HG03442 (cell line): ENCODE results near the gene DTHD1.

ENCODE experiments used
- ATAC-seq: cut with Tn5 transposase; IDR thresholded peaks from one replicate; pipeline ENCODE4 v1.9.1; 2021; ENCODE audit warnings: mild to moderate bottlenecking, moderate library complexity; ENCODE audit not compliant: unreplicated experiment

The DTHD1 gene

DNA sequence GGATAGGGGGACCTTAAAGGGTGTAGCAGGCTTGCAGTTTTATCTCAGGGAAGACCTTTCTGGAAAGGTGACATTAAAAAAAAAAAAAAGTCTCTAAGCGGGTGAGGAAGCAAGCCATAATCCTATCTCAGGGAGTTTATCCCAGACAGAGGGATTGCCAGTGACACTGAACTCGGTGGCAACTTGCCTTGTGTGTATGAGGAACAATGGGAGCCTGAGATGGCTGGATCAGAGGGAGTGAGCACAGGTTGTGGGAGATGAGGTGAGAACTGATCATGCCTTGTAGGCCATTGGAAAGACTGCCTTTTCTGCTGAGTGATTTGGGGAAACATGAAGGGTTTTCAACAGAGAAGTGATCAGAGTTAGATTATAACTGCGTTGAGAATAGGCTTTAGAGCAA lies 31.1 kb downstream of the DTHD1 start:
- ATAC-seq = no peak

DNA sequence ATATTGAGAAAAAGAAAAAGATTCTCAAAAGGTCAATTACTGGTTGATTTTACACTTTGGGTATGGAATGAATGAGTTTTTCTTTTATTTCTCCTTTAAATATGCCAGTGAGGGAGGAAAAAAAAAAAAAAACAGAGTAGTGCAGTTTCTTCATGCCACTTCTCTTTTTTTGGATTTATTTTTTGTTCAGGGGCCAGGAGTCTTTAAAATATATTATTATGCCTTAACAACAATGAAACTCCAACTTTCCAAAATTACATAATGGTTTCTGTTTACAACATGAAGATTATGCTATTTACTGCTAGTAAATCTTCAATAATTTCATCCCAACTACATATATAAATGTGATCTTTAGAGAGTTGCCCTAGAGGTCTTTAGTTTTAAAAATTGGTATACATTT lies 31.9 kb downstream of the DTHD1 start:
- ATAC-seq = no peak

- ATAC-seq = no peak
These were observed 32.3 kb downstream of the DTHD1 start for GRCh38 chr4:36313703-36314102.

DNA sequence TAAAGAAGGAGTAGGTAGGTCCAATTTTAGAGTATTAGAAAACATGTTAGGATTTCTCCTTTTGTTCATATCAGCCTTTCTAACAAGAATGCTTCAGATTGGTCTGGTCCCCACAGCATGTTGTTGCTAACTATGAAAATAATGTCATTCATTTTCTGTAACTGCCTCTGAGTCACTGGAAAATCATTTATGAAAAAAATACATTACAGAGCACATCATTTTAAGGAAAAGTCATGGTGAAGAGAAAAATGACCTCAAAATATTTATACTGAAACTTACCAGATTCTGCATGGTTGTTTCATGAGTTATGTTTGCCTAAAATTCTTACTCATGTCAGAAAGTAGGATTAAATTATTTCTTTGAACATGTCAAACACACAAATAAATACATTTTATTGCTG lies 35.2 kb downstream of the DTHD1 start:
- ATAC-seq = no peak

DNA sequence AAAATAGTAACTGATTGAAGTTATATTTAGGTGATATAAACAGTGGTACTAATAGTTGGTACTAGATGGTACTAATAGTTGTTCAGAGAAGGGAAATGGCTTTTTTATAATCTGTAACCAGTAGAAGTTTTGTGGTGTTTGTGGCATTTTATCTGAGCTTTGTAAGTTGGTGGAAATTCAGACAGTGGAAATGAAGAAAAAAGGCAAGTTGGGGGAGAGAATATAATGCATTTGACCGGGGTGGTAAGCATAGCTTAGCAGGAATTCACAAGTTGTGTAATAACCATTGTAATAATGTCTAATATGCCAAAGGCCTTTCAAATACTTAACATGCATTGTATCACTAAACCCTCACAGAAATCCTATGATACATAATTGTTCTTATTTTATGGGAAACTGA lies 36.3 kb downstream of the DTHD1 start:
- no peak for ATAC-seq

GRCh38 chr4:36320117-36320896 lies 38.9 kb downstream of the DTHD1 start:
- peak; percentile 35 for ATAC-seq

GRCh38 chr4:36321176-36321575 lies 39.8 kb downstream of the DTHD1 start:
- no peak for ATAC-seq

- peak; percentile 23 for ATAC-seq
These were observed 41.5 kb downstream of the DTHD1 start for GRCh38 chr4:36322921-36323354.

- ATAC-seq = no peak
These were observed 42.5 kb downstream of the DTHD1 start for GRCh38 chr4:36323816-36324419.

- no peak for ATAC-seq
These were observed 43.4 kb downstream of the DTHD1 start for GRCh38 chr4:36324808-36325207.

- peak; percentile 81 for ATAC-seq
These were observed 44.1 kb downstream of the DTHD1 start for GRCh38 chr4:36325499-36325898.

DNA sequence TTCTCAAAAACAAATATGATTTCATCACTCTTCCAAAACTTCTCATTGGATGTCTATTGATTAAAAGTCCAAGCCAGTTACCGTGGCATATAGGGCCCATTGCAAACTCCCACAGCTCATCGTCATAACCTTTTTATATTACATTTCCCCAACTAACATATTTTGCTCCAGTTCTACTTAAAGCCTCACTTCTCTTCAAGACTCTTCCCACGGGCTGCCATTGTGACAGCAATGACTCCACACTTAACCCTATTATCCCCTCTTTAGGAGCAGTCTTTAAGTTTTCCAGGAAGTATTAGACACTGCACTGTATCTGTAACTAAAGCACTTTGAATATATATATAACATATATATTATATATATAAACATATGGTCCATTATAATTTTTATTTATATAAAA lies 44.5 kb downstream of the DTHD1 start:
- no peak for ATAC-seq

GRCh38 chr4:36326476-36327029 lies 45.1 kb downstream of the DTHD1 start:
- no peak for ATAC-seq

DNA sequence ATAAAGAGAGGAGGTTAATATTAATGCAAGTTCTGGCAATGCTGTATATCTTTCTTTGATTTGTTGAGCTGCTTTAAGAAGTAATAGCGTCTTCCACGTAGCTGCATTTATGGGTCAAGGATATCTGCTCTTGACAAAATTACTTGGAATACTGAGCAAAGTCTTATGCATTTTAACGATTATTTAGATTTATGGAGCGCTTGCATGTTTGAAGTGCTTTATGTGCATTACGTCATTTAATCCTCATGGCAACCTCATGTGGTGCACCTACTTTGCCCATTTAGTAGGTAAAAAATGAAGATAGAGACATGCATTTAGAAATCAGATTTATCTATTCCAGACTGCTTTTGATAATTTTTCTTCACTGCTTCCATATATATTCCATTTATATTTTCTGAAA lies 46.0 kb downstream of the DTHD1 start:
- no peak for ATAC-seq

DNA sequence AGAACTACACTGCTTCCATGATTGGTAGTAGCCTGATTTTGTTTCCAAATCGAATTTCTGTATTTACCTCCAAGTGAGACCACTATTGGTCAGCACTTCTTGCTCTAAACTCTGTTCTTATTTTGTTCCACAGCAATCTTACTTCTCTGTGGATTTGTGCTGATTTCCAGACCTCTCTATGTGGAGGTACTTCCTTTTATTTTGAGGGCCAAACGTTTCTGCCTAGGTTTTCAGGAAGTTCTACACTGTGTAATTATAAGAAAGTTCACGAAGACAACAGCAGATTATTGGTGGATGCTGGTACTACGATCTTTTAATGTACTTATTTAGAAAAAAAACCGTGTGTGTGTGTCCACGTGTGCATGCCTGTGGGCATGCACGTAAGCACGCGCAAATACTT lies 46.7 kb downstream of the DTHD1 start:
- no peak for ATAC-seq

DNA sequence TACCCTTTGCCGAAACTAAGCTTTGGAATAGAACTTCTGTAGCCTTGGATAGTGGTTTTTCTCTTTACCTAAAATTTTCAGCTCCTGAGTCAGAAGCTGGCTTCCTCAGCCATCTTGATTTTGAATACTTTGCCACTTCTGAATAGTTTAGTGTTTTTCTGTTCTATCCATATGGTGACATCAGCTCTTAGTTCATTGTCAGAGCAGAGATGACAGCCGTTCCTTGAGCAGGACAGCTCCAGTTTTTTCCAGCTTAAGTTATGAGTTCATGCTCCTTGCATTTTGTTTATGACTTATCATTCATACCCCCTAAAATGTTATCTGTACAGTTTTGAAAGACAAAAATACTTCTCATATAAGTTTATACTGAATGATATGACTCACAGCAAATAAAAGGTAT lies 47.8 kb downstream of the DTHD1 start:
- no peak for ATAC-seq

DNA sequence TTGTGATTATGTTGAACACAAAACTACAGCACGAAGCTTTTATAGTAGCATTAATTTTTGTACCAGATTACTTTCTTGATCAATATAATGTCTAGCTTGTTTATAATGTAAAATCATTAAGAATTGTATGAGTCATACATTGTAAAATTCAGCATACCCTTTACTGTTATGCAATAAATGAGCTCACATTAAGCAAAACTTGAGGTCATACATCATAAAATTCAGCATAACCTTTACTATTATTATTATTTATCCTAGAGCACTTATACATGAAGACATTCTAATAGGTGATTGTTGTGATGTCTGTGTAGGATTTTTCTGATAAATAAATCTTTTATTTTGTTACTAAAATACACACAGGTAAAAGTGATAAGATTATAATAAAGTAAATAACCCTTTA lies 49.4 kb downstream of the DTHD1 start:
- ATAC-seq = no peak

DNA sequence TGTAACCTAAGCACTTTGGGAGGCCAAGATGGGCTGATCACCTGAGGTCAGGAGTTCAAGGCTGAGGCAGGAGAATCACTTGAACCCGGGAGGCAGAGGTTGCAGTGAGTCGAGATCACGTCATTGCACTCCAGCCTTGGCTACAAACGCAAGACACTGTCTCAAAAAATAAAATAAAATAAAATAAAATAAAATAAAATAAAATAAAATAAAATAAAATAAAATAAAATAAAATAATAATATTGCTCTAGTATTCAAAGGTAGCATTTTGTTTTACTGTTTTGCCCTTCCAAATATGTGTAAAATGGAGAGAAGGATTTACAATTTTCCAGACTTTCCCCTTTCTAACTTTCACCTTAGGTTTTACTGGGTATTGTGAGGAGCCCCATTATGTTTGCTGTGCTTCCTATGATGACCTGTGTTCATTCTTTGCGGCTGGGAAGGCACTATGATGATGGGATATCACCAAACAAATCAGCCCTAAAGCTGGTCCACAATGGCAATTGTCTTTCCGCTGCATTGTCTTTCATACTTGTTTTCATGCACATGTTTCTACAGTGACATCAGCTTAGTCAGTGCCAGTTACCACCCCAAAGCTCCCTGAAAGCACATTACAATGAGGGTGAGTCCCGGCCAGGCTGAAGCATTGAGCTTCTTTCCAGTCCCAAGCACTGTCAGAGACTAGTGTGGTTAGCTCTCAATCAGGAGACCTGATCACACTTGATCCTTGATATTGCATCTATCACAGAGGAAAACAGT lies 50.8 kb downstream of the DTHD1 start:
- ATAC-seq = peak; percentile 84

DNA sequence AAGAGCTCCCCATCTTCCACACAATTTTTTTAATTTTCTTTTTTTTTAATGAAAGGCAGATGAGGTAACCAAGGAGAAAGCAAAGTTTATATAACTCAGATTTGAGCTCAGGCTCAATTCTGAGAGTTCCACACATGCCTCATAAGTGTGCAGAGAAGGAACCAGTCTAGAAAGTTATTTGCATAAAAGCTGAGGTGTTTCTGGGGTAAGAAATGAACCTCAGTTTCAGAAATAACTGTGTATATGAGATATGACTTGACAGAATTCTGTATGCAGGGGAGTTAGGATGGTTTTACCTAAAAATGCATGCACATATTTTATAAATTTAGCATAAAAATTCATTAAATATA lies 51.3 kb downstream of the DTHD1 start:
- ATAC-seq = peak; percentile 96

GRCh38 chr4:36333303-36333877 lies 52.0 kb downstream of the DTHD1 start:
- ATAC-seq = no peak

DNA sequence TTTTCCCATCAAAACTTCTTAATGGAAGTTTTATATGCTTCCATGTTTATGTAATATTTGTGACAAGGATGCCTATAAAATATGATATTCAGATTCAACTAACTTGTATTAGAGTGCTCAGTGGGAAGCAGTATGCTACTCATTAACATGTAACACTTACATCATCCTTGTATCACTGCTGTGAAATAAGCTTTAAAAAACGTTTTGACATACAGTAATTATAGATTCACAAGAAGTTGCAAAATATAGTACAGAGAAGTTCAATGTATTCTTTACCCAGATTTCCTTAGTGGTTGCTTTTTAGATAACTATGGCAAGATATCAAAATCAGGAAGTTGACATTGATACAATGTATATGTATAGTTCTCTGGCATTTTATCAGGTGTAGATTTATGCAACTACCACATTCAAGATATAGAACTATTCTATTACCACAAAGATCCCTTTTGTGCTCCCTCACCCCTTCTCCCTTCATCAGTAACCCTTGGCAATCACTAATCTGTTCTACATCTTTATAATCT lies 56.3 kb downstream of the DTHD1 start:
- ATAC-seq = no peak
